ENCODE results near the gene SNX24.
"Not testable (repeated sequence)": the region's sequence is repeated elsewhere in the genome, so short reads cannot be mapped to it uniquely, and the experiment has no call there.

SNX24 gene

GRCh38 chr5:122965111-122965510 lies 119.7 kb downstream of the SNX24 start:
- DNase-seq (ENCODE audit: low read depth in 2 of 2) = no peak

- DNase-seq (ENCODE audit: low read depth in 2 of 2) = no peak
Observed at GRCh38 chr5:122967085-122967484, 121.7 kb downstream of the SNX24 start.

DNA sequence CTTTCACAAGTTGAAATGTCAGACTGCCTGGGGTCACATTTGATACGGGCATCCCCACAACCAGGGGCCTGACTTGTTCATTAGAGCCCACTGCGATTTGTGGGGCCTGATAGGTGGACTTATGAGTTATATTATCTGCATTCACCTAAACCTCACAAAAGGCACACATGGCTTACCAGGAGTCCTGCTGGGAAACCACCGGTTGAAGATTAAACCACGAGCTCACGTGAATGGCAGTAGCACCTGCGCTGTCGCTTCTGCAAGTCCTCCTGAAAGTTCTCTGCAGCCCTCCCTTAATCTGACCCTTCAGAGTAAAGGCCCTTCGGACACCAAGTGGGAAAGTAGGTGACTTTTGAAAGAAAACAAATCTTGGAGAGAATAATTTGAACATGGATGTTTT lies 122.2 kb downstream of the SNX24 start:
- no peak for DNase-seq (ENCODE audit: low read depth in 2 of 2)

DNA sequence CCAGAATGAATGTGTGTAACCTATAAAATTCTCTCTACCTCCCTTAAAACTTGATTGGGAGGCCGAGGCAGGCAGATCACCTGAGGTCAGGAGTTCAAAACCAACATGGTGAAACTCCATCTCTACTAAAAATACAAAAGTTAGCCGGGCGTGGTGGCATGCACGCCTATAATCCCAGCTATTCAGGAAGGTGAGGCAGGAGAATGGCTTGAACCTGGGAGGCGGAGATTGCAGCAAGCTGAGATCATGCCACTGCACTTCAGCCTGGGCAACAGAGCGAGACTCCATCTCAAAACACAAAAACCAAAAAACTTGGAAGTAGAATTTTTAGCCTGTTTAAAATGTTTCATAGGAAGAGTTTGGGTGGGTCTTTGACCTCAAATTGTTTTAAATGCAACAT lies 122.6 kb downstream of the SNX24 start:
- not testable (repeated sequence) for DNase-seq (ENCODE audit: low read depth in 2 of 2)

- DNase-seq (ENCODE audit: low read depth in 2 of 2) = no peak
Observed at GRCh38 chr5:122971333-122971732, 125.9 kb downstream of the SNX24 start.

GRCh38 chr5:122972877-122973276 lies 127.5 kb downstream of the SNX24 start:
- DNase-seq (ENCODE audit: low read depth in 2 of 2) = no peak

GRCh38 chr5:122973759-122974158 lies 128.3 kb downstream of the SNX24 start:
- DNase-seq (ENCODE audit: low read depth in 2 of 2) = not testable (repeated sequence)

DNA sequence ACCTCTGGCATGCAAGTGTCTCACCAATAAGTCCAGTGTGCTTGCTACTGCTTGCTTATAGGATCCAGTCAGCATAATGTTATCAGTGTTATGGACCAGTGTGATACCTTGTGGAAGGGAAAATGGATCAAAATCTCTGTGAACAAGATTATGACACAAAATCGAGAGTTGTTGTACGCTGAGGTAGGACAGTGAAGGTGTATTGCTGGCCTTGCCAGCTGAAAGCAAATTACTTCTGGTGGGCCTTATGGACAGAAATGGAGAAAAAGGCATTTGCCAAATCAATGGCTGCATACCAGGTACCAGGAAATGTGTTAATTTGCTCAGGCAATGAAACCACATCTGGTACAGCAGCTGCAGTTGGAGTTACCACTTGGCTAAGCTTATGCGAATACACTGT lies 128.8 kb downstream of the SNX24 start:
- DNase-seq (ENCODE audit: low read depth in 2 of 2) = not testable (repeated sequence)

- no peak for DNase-seq (ENCODE audit: low read depth in 2 of 2)
Observed at GRCh38 chr5:122977319-122977718, 131.9 kb downstream of the SNX24 start.

GRCh38 chr5:122978068-122978467 lies 132.7 kb downstream of the SNX24 start:
- DNase-seq (ENCODE audit: low read depth in 2 of 2) = no peak

DNA sequence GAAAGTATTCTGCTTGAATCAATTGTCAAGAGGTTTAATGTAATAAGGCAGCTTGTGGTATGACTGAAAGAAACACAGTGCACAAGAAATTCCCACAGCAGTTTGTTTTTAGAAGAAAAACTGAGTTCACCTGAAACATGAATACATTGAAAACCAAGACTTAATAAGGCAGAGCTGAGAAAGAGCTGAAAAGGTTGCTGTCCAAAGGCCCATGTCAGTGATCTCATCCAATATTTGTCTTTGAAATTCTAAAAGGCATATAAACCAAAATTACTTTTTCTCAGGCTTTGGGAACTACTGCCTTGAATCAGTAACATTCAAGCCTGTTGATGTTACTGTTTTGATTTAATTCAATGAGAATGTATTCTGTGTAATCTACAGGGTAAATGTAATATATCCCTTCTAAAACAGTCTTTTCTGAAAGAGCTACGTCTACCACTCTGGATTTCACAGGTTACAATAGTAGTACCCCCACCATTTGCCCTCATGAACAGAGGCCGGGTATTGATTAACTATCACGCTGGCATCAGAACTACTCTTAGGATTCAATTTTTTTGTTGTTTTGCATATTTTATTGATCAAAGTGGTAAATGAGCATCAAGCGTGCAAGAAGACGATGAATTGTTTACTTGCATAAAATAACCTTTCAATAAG lies 133.4 kb downstream of the SNX24 start:
- DNase-seq (ENCODE audit: low read depth in 2 of 2) = no peak

- DNase-seq (ENCODE audit: low read depth in 2 of 2) = no peak
Observed at GRCh38 chr5:122981846-122982245, 136.4 kb downstream of the SNX24 start.

DNA sequence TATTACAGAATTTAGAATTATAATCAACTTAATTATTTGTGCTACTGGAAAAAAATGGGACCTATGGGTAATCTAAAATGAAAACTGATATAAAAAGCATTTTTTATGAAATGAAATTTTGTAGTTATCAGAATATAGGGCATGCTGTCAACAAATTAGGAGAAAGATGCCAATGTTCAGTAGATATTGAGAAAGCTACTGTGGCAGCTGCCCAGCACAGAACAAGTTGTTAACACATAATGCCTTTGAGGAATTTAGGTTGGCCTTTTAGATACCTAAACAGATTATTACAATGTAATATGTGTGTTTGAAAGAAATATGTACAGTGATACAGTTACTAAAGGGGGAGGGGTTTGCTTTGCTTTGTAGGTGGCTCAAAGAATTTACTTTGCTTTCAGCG lies 137.0 kb downstream of the SNX24 start:
- DNase-seq (ENCODE audit: low read depth in 2 of 2) = no peak

DNA sequence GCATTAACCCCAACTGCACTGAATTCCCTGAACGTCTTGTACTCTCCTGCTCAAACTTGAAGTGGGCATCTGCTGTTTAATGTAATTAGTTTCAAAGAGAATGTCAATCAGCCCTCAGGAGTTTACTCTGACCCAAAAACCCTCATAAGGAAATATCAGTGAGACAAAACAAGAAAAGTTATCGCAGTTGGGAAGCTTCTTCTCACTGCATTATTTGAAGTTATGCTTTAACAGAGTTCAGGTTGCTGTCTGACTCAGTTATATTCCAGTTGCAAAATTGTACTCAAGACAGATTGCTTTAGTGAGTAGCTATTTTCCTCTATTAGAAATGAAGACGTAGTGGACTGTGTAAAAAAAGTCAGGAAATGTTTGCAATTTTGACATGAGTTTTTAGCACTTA lies 139.0 kb downstream of the SNX24 start:
- no peak for DNase-seq (ENCODE audit: low read depth in 2 of 2)

DNA sequence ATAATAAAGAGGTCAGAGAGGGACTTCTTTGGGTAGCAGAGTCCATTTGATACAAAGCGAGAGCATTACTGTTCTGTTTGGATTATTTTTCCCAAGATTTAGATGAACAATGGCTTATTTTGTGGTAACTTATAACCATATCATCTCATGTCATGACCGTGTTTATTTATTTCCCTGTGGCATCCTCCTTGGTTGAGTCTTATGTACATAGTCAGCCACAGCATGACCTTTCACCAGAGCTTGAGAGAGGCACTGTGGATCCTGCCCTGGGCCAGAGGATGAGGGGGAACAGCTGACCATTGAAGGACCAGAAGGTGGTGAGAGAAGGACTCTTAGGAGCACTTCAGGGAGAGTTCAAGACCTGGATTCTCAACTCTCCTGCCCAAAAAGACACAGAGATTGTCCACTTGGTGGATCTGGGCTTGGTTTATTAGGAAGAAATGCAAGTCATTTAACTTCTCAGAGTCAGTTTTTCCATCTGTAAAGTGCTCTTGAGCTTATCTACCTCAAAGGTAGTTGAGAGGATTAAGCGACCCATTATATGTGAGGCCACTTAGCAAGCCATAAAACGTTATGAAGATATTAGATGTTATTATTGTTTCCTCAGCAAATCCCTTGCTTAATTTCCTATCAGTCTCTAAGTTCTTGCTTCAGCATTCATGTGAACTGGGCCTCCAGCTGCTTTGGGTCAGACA lies 139.7 kb downstream of the SNX24 start:
- no peak for DNase-seq (ENCODE audit: low read depth in 2 of 2)

- no peak for DNase-seq (ENCODE audit: low read depth in 2 of 2)
Observed at GRCh38 chr5:122985954-122986721, 140.7 kb downstream of the SNX24 start.

GRCh38 chr5:122996091-122996490 lies 150.7 kb downstream of the SNX24 start:
- no peak for DNase-seq (ENCODE audit: low read depth in 2 of 2)

- no peak for DNase-seq (ENCODE audit: low read depth in 2 of 2)
Observed at GRCh38 chr5:122997294-122997693, 151.9 kb downstream of the SNX24 start.

- DNase-seq (ENCODE audit: low read depth in 2 of 2) = peak in 1 of 2 donors; percentile 5
Observed at GRCh38 chr5:122999947-123000563, 154.6 kb downstream of the SNX24 start.

DNA sequence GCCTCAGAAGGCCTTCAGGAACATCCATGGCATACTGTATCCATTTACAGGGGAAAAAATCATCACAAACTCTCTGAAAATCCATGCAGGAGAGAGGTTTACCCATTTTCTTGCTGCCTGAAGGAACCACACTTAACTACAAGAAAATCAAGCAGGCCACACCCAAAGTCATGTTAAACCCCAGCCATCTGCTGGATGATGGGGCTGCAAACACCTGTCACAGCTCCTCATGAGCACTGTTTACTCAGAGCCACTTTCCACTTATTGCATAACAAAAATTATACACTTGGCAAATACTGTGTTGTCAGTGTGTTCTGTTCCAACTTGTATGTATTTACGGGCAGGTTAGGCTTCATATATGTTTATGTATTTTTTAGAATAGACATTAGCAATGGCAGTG lies 155.3 kb downstream of the SNX24 start:
- no peak for DNase-seq (ENCODE audit: low read depth in 2 of 2)

DNA sequence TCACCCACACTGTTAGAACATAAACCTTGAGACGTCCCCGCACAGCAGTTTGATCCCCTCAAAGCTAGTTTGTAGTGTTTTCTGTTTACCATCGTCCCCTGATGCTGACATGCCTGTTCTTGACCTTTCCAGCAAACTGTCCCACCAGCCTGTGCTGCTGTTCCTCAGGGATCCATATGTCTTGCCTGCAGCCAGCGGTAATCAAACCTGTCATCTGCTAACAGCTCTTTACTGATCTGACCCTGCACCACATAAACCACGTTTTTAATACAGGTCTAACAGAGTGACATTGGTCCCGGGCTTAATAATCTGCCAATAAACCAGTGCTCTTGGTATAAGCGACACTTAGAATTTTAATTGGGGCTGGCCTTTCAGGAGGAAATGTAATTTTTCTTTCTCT lies 156.4 kb downstream of the SNX24 start:
- no peak for DNase-seq (ENCODE audit: low read depth in 2 of 2)

GRCh38 chr5:123007182-123007581 lies 161.8 kb downstream of the SNX24 start:
- no peak for DNase-seq (ENCODE audit: low read depth in 2 of 2)
